CD4-positive, alpha-beta memory T cell (primary cell): ENCODE data around the gene HSPA1A. TPM values are rescaled to one million over a fixed set of nuclear protein-coding genes. Genes with fewer than 3 reads are reported as not detected.

ENCODE experiments used
- polyA plus RNA-seq, 2 donors: library from polyadenylated mRNA; unstranded; fragments of 300-500 nt; fragmentation: Illumina TruSeq; gene quantifications; one replicate each; pipeline ENCODE4 v1.2.3, GENCODE V29; 2021
- total RNA-seq, 2 experiments: library from RNA; stranded (reverse); gene quantifications; one replicate each; pipeline ENCODE4 v1.2.3, GENCODE V29; 2021

Gene HSPA1A
- total and polyA plus RNA-seq, 4 experiments from 2014 or later, result 14.6 to 71.9 (median 70.7) TPM

Other genes with a start within 250 kb of the HSPA1A start
Only the 30 nearest of the 40 such genes appear.
- 100 to 1,000 TPM; 296 to 325 TPM for gene BAG6, start 162.9 kb upstream of the HSPA1A start, total RNA-seq
- gene BAG6, start 162.9 kb upstream of the HSPA1A start, polyA plus RNA-seq, result 10 to 100 TPM; 12.0 to 23.1 TPM
- gene APOM, start 159.6 kb upstream of the HSPA1A start, total RNA-seq, result 1 to 10 TPM; 1.3 to 1.5 TPM
- gene APOM, start 159.6 kb upstream of the HSPA1A start, polyA plus RNA-seq, result 1 to 10 TPM; 4.9 to 5.2 TPM
- gene C6orf47, start 154.8 kb upstream of the HSPA1A start, total RNA-seq, result 10 to 100 TPM; 37.5 to 39.9 TPM
- 10 to 100 TPM; 15.8 to 29.7 TPM for gene C6orf47, start 154.8 kb upstream of the HSPA1A start, polyA plus RNA-seq
- gene GPANK1, start 150.5 kb upstream of the HSPA1A start, total RNA-seq, result 10 to 100 TPM; 25.1 to 25.5 TPM
- gene GPANK1, start 150.5 kb upstream of the HSPA1A start, polyA plus RNA-seq, result 10 to 100 TPM; 16.7 to 19.5 TPM
- 100 to 1,000 TPM; 141 to 148 TPM for gene CSNK2B, start 149.5 kb upstream of the HSPA1A start, total RNA-seq
- gene CSNK2B, start 149.5 kb upstream of the HSPA1A start, polyA plus RNA-seq, result 100 to 1,000 TPM; 183 to 232 TPM
- gene LY6G5B, start 145.6 kb upstream of the HSPA1A start, total RNA-seq, result 10 to 100 TPM; 39.3 to 39.8 TPM
- under 1 TPM in 1 of 2 donors, not detected in 1; 0.98 TPM for gene LY6G5B, start 145.6 kb upstream of the HSPA1A start, polyA plus RNA-seq
- gene LY6G5C, start 134.5 kb upstream of the HSPA1A start, total RNA-seq, result 1 to 10 TPM; 4.4 to 4.5 TPM
- gene LY6G5C, start 134.5 kb upstream of the HSPA1A start, polyA plus RNA-seq, result 10 to 100 TPM in 1 of 2 donors, 1 to 10 TPM in 1; 8.9 to 11.8 TPM
- gene ABHD16A, start 112.2 kb upstream of the HSPA1A start, total RNA-seq, result 10 to 100 TPM; 66.0 to 69.2 TPM
- gene ABHD16A, start 112.2 kb upstream of the HSPA1A start, polyA plus RNA-seq, result 10 to 100 TPM; 35.9 to 46.8 TPM
- not detected for gene LY6G6F, start 108.7 kb upstream of the HSPA1A start, total RNA-seq
- gene LY6G6F, start 108.7 kb upstream of the HSPA1A start, polyA plus RNA-seq, result not detected
- not detected for gene LY6G6D, start 100.2 kb upstream of the HSPA1A start, total RNA-seq
- not detected for gene LY6G6D, start 100.2 kb upstream of the HSPA1A start, polyA plus RNA-seq
- gene LY6G6C, start 93.8 kb upstream of the HSPA1A start, total RNA-seq, result not detected
- gene LY6G6C, start 93.8 kb upstream of the HSPA1A start, polyA plus RNA-seq, result not detected
- gene MPIG6B, start 92.2 kb upstream of the HSPA1A start, total RNA-seq, result not detected
- not detected for gene MPIG6B, start 92.2 kb upstream of the HSPA1A start, polyA plus RNA-seq
- gene DDAH2, start 86.2 kb upstream of the HSPA1A start, total RNA-seq, result 1 to 10 TPM; 5.4 to 7.4 TPM
- 10 to 100 TPM; 16.4 to 19.8 TPM for gene DDAH2, start 86.2 kb upstream of the HSPA1A start, polyA plus RNA-seq
- 10 to 100 TPM; 91.0 to 98.3 TPM for gene CLIC1, start 79.0 kb upstream of the HSPA1A start, total RNA-seq
- 100 to 1,000 TPM; 462 to 601 TPM for gene CLIC1, start 79.0 kb upstream of the HSPA1A start, polyA plus RNA-seq
- gene MSH5, start 75.5 kb upstream of the HSPA1A start, total RNA-seq, result 10 to 100 TPM; 11.4 to 12.1 TPM
- gene MSH5, start 75.5 kb upstream of the HSPA1A start, polyA plus RNA-seq, result 1 to 10 TPM in 1 of 2 donors, under 1 TPM in 1; 0.95 to 3.2 TPM
- 1 to 10 TPM; 2.7 to 3.7 TPM for gene SAPCD1, start 52.9 kb upstream of the HSPA1A start, total RNA-seq
- gene SAPCD1, start 52.9 kb upstream of the HSPA1A start, polyA plus RNA-seq, result under 1 TPM in 1 of 2 donors, not detected in 1; 0.89 TPM
- 1 to 10 TPM; 1.0 to 1.7 TPM for gene VWA7, start 38.2 kb upstream of the HSPA1A start, total RNA-seq
- gene VWA7, start 38.2 kb upstream of the HSPA1A start, polyA plus RNA-seq, result 1 to 10 TPM in 1 of 2 donors, under 1 TPM in 1; 1.00 to 2.5 TPM
- 10 to 100 TPM; 39.6 to 46.8 TPM for gene VARS1, start 19.8 kb upstream of the HSPA1A start, total RNA-seq
- 10 to 100 TPM; 43.4 to 45.9 TPM for gene VARS1, start 19.8 kb upstream of the HSPA1A start, polyA plus RNA-seq
- gene LSM2, start 8.6 kb upstream of the HSPA1A start, total RNA-seq, result 10 to 100 TPM; 30.0 to 34.6 TPM
- gene LSM2, start 8.6 kb upstream of the HSPA1A start, polyA plus RNA-seq, result 10 to 100 TPM; 67.4 to 80.4 TPM
- gene HSPA1L, start 260 bp upstream of the HSPA1A start, total RNA-seq, result 1 to 10 TPM; 8.2 to 8.3 TPM
- gene HSPA1L, start 260 bp upstream of the HSPA1A start, polyA plus RNA-seq, result 1 to 10 TPM; 1.1 to 4.4 TPM
- 10 to 100 TPM; 58.0 to 60.8 TPM for gene HSPA1B, start 12.2 kb downstream of the HSPA1A start, total RNA-seq
- gene HSPA1B, start 12.2 kb downstream of the HSPA1A start, polyA plus RNA-seq, result 1 to 10 TPM; 1.9 to 5.3 TPM
- 10 to 100 TPM; 19.6 to 21.1 TPM for gene NEU1, start 47.3 kb downstream of the HSPA1A start, total RNA-seq
- 10 to 100 TPM; 22.5 to 23.4 TPM for gene NEU1, start 47.3 kb downstream of the HSPA1A start, polyA plus RNA-seq
- gene SLC44A4, start 63.5 kb downstream of the HSPA1A start, total RNA-seq, result not detected
- under 1 TPM in 1 of 2 donors, not detected in 1; 0.11 TPM for gene SLC44A4, start 63.5 kb downstream of the HSPA1A start, polyA plus RNA-seq
- gene EHMT2, start 82.2 kb downstream of the HSPA1A start, total RNA-seq, result 10 to 100 TPM; 79.1 to 82.1 TPM
- 10 to 100 TPM; 24.1 to 47.9 TPM for gene EHMT2, start 82.2 kb downstream of the HSPA1A start, polyA plus RNA-seq
- gene ZBTB12, start 86.5 kb downstream of the HSPA1A start, total RNA-seq, result 1 to 10 TPM; 2.4 to 2.5 TPM
- not detected for gene ZBTB12, start 86.5 kb downstream of the HSPA1A start, polyA plus RNA-seq
- 1 to 10 TPM; 2.1 to 3.2 TPM for gene C2, start 112.2 kb downstream of the HSPA1A start, total RNA-seq
- not detected for gene C2, start 112.2 kb downstream of the HSPA1A start, polyA plus RNA-seq
- under 1 TPM in 1 of 2 experiments, not detected in 1; 0.64 TPM for gene CFB, start 130.6 kb downstream of the HSPA1A start, total RNA-seq
- not detected for gene CFB, start 130.6 kb downstream of the HSPA1A start, polyA plus RNA-seq
- gene NELFE, start 143.4 kb downstream of the HSPA1A start, total RNA-seq, result 10 to 100 TPM; 45.8 to 49.0 TPM
- gene NELFE, start 143.4 kb downstream of the HSPA1A start, polyA plus RNA-seq, result 10 to 100 TPM; 67.0 to 78.5 TPM
- 100 to 1,000 TPM; 117 to 119 TPM for gene SKIC2, start 143.6 kb downstream of the HSPA1A start, total RNA-seq
- gene SKIC2, start 143.6 kb downstream of the HSPA1A start, polyA plus RNA-seq, result 10 to 100 TPM; 21.8 to 23.0 TPM
- gene DXO, start 156.6 kb downstream of the HSPA1A start, total RNA-seq, result 10 to 100 TPM; 27.8 to 30.3 TPM
- gene DXO, start 156.6 kb downstream of the HSPA1A start, polyA plus RNA-seq, result 10 to 100 TPM; 10.8 to 11.7 TPM